Measurements from ENCODE around the gene NMUR2. TPM values are rescaled to one million over a fixed set of nuclear protein-coding genes. Genes with fewer than 3 reads are reported as not detected.

Gene NMUR2
- total RNA-seq, 1 donor from 2014 or later, result 2.1 TPM

- intact Hi-C loops (cut with DNase I), result no loop called here
Measured at GRCh38 chr5:152372875-152373274, 32.2 kb downstream of the NMUR2 start.

GRCh38 chr5:152369298-152369697 lies 35.8 kb downstream of the NMUR2 start:
- Histone ChIP-seq H3K27ac (no peak overlapping the region), H3K9me3 (no peaks in the 10 kb centered on the region), H3K27me3 (no peaks in the 10 kb centered on the region), H3K4me3 (no peak overlapping the region), H3K4me1 (no peaks in the 10 kb centered on the region), H3K36me3 (no peaks in the 10 kb centered on the region)
- intact Hi-C loops (cut with DNase I), result no loop called here
- DNase-seq, result no peak
- ATAC-seq, result no peak
- no peak for TF ChIP-seq CTCF (IDR thresholded peaks at IDR 0.05)

More at GRCh38 chr5:152372875-152373274, 32.2 kb downstream of the NMUR2 start:
- Histone ChIP-seq H3K27ac (no peak overlapping the region), H3K36me3 (no peaks in the 10 kb centered on the region), H3K4me1 (no peaks in the 10 kb centered on the region), H3K9me3 (no peaks in the 10 kb centered on the region), H3K27me3 (no peaks in the 10 kb centered on the region), H3K4me3 (no peak overlapping the region)
- DNase-seq (no peak), ATAC-seq (no peak)
- TF ChIP-seq CTCF (IDR thresholded peaks at IDR 0.05), result no peak

GRCh38 chr5:152367554-152367953 lies 37.5 kb downstream of the NMUR2 start:
- DNase-seq (no peak), ATAC-seq (no peak)
- no peak for TF ChIP-seq CTCF (IDR thresholded peaks at IDR 0.05)
- H3K27ac ChIP-seq, result no peak overlapping the region
- intact Hi-C loops (cut with DNase I), result no loop called here
- H3K36me3 ChIP-seq, result no peaks in the 10 kb centered on the region
- no peaks in the 10 kb centered on the region for H3K4me1 ChIP-seq
- no peaks in the 10 kb centered on the region for H3K9me3 ChIP-seq
- H3K4me3 ChIP-seq, result no peak overlapping the region
- H3K27me3 ChIP-seq, result no peaks in the 10 kb centered on the region

- ATAC-seq, result no peak
- no peak for TF ChIP-seq CTCF (IDR thresholded peaks at IDR 0.05)
- Histone ChIP-seq H3K9me3 (no peaks in the 10 kb centered on the region), H3K4me1 (no peaks in the 10 kb centered on the region), H3K27ac (no peak overlapping the region), H3K4me3 (no peak overlapping the region), H3K36me3 (no peaks in the 10 kb centered on the region), H3K27me3 (no peaks in the 10 kb centered on the region)
- intact Hi-C loops (cut with DNase I), result no loop called here
- DNase-seq, result no peak
Measured at GRCh38 chr5:152366716-152367115, 38.4 kb downstream of the NMUR2 start.

GRCh38 chr5:152364899-152365298 lies 40.2 kb downstream of the NMUR2 start:
- Histone ChIP-seq H3K36me3 (no peaks in the 10 kb centered on the region), H3K27ac (no peak overlapping the region), H3K4me1 (no peaks in the 10 kb centered on the region), H3K4me3 (no peak overlapping the region), H3K9me3 (no peaks in the 10 kb centered on the region), H3K27me3 (no peaks in the 10 kb centered on the region)
- no peak for ATAC-seq
- no peak for DNase-seq
- intact Hi-C loops (cut with DNase I), result no loop called here
- no peak for TF ChIP-seq CTCF (IDR thresholded peaks at IDR 0.05)

GRCh38 chr5:152364172-152364571 lies 40.9 kb downstream of the NMUR2 start:
- no peaks in the 10 kb centered on the region for H3K27me3 ChIP-seq
- no peak for ATAC-seq
- H3K4me3 ChIP-seq, result no peak overlapping the region
- no peak for DNase-seq
- H3K36me3 ChIP-seq, result no peaks in the 10 kb centered on the region
- H3K4me1 ChIP-seq, result no peaks in the 10 kb centered on the region
- H3K9me3 ChIP-seq, result no peaks in the 10 kb centered on the region
- no peak for TF ChIP-seq CTCF (IDR thresholded peaks at IDR 0.05)
- intact Hi-C loops (cut with DNase I), result no loop called here
- no peak overlapping the region for H3K27ac ChIP-seq

All from upper lobe of right lung (tissue), 1 donor.